Liver (tissue), 9 donors: ENCODE measurements around the gene TTC23L. TPM values are rescaled to one million over a fixed set of nuclear protein-coding genes. Genes with fewer than 3 reads are reported as not detected.

ENCODE experiments used
- DNase-seq: peaks from one replicate; pipeline ENCODE4 v3.0.0-alpha.2; 2017; ENCODE audit warnings: low spot score
- H3K27ac ChIP-seq, 2 donors: one replicate each; pipeline ENCODE4 v1.7.0; 2013; ENCODE audit warnings: inconsistent platforms in 2 of 2, low read length in 2 of 2, control low read depth in 1 of 2, low read depth in 1 of 2, mild to moderate bottlenecking in 1 of 2
- H3K27me3 ChIP-seq, 4 donors: one replicate each; pipeline versions ENCODE4 v1.6.1 to v1.7.0; 2013; ENCODE audit warnings: low read length in 3 of 4, inconsistent platforms in 1 of 4, mild to moderate bottlenecking in 1 of 4, moderate library complexity in 1 of 4; ENCODE audit not compliant: control insufficient read depth in 4 of 4, insufficient read depth in 4 of 4
- H3K36me3 ChIP-seq, 4 donors: one replicate each; pipeline versions ENCODE4 v1.6.1 to v1.7.0; 2013; ENCODE audit warnings: low read length in 3 of 4, mild to moderate bottlenecking in 3 of 4, low read depth in 1 of 4, moderate library complexity in 1 of 4; ENCODE audit not compliant: control insufficient read depth in 4 of 4, insufficient read depth in 3 of 4
- H3K4me1 ChIP-seq, 4 donors: one replicate each; pipeline versions ENCODE4 v1.6.1 to v1.7.0; 2013; ENCODE audit warnings: low read length in 3 of 4, mild to moderate bottlenecking in 3 of 4, moderate library complexity in 1 of 4; ENCODE audit not compliant: control insufficient read depth in 4 of 4, insufficient read depth in 4 of 4
- H3K4me3 ChIP-seq, 3 donors: one replicate each; pipeline versions ENCODE4 v1.6.1 to v1.7.0; 2013; ENCODE audit warnings: low read length in 3 of 3, control low read depth in 1 of 3, low read depth in 1 of 3, mild to moderate bottlenecking in 1 of 3
- H3K9ac ChIP-seq, 2 donors: one replicate each; pipeline ENCODE4 v1.7.0; 2013; ENCODE audit warnings: low read length in 2 of 2, mild to moderate bottlenecking in 2 of 2, moderate library complexity in 2 of 2, control low read depth in 1 of 2, low read depth in 1 of 2
- H3K9me3 ChIP-seq, 4 donors: one replicate each; pipeline versions ENCODE4 v1.6.1 to v1.7.0; 2013; ENCODE audit warnings: low read length in 3 of 4; ENCODE audit not compliant: control insufficient read depth in 4 of 4
- ATF3 ChIP-seq: IDR thresholded peaks from 2 replicates; pipeline ENCODE4 v1.6.1; 2016; ENCODE audit warnings: antibody characterized with exemption
- CTCF ChIP-seq: fragments of 150-350 bp; IDR thresholded peaks from 2 replicates; pipeline ENCODE4 v1.5.1; 2017; ENCODE audit warnings: improper control_type of control experiment, low read depth, low read length; ENCODE audit not compliant: missing input control
- EGR1 ChIP-seq, 2 donors: IDR thresholded peaks; 2 replicates each; pipeline ENCODE4 v1.6.1; 2016 to 2018; ENCODE audit warnings: antibody characterized with exemption in 2 of 2, low read depth in 2 of 2
- FOXA1 ChIP-seq: IDR thresholded peaks from 2 replicates; pipeline ENCODE4 v1.6.1; 2016; ENCODE audit warnings: antibody characterized with exemption
- FOXA2 ChIP-seq: IDR thresholded peaks from 2 replicates; pipeline ENCODE4 v1.6.1; 2016; ENCODE audit warnings: antibody characterized with exemption
- GABPA ChIP-seq, 2 donors: IDR thresholded peaks in 1 of 2; conservative IDR thresholded peaks in 1 of 2; 2 replicates each; pipeline ENCODE4 v1.6.1; 2016; ENCODE audit warnings: antibody characterized with exemption in 2 of 2, mild to moderate bottlenecking in 1 of 2, moderate library complexity in 1 of 2
- HNF4A ChIP-seq, 2 donors: conservative IDR thresholded peaks; 2 replicates each; pipeline ENCODE4 v1.6.1; 2016; ENCODE audit warnings: antibody characterized with exemption in 2 of 2, mild to moderate bottlenecking in 2 of 2
- HNF4G ChIP-seq: IDR thresholded peaks from 2 replicates; pipeline ENCODE4 v1.6.1; 2016; ENCODE audit warnings: antibody characterized with exemption
- JUND ChIP-seq, 2 donors: IDR thresholded peaks; 2 replicates each; pipeline ENCODE4 v1.6.1; 2016; ENCODE audit warnings: antibody characterized with exemption in 2 of 2
- MAX ChIP-seq: IDR thresholded peaks from 2 replicates; pipeline ENCODE4 v1.6.1; 2016; ENCODE audit warnings: antibody characterized with exemption
- NR2F2 ChIP-seq: IDR thresholded peaks from 2 replicates; pipeline ENCODE4 v1.6.1; 2016; ENCODE audit warnings: antibody characterized with exemption
- REST ChIP-seq: IDR thresholded peaks from 2 replicates; pipeline ENCODE4 v1.6.1; 2016; ENCODE audit warnings: antibody characterized with exemption, mild to moderate bottlenecking
- RXRA ChIP-seq, 2 donors: IDR thresholded peaks; 2 replicates each; pipeline ENCODE4 v1.6.1; 2017 to 2018; ENCODE audit warnings: antibody characterized with exemption in 2 of 2, mild to moderate bottlenecking in 1 of 2
- SP1 ChIP-seq: IDR thresholded peaks from 2 replicates; pipeline ENCODE4 v1.6.1; 2018; ENCODE audit warnings: antibody characterized with exemption, mild to moderate bottlenecking
- TAF1 ChIP-seq: conservative IDR thresholded peaks from 2 replicates; pipeline ENCODE4 v1.6.1; 2016; ENCODE audit warnings: antibody characterized with exemption, mild to moderate bottlenecking
- ZBTB33 ChIP-seq: IDR thresholded peaks from 2 replicates; pipeline ENCODE4 v1.6.1; 2016; ENCODE audit warnings: antibody characterized with exemption
- WGBS: extraction: QIAGEN DNeasy Blood & Tissue Kit; methylation state at CpG from one replicate; pipeline ENCODE4 v1.1.7; 2013; 5-methylcytosine and 5-hydroxymethylcytosine counted together
- polyA plus RNA-seq, 2 donors: library from polyadenylated mRNA; stranded (reverse) in 1 of 2; unstranded in 1 of 2; fragments of 200-250 nt in 1 of 2; fragments of >200 nt in 1 of 2; fragmentation: Nextera tagmentation in 1 of 2; extraction: Ambion mirVana in 1 of 2; gene quantifications; one replicate each; pipeline versions ENCODE4 v1.2.1 to v1.2.3, GENCODE V29; 2013 to 2015
- total RNA-seq, 2 donors: library from RNA; depleted of rRNA; stranded (reverse); fragments of >200 nt; gene quantifications; one replicate each; pipeline ENCODE4 v1.2.3, GENCODE V29; 2014
- donor health status: healthy.
- donor health status: healthy.
- donor health status: healthy.
- donor health status: healthy.
- donor health status: healthy.

Gene TTC23L
- total and polyA plus RNA-seq, 4 donors, result 0.03 to 0.19 (median 0.08) TPM; not detected in 1

- Histone ChIP-seq H3K4me1 (no peaks in the 10 kb centered on the region), H3K27ac (no peak overlapping the region), H3K27me3 (no peaks in the 10 kb centered on the region), H3K4me3 (no peak overlapping the region), H3K9ac (no peak overlapping the region), H3K9me3 (no peaks in the 10 kb centered on the region), H3K36me3 (no peaks in the 10 kb centered on the region)
- no peak for DNase-seq
- no peak for TF ChIP-seq NR2F2
- TF ChIP-seq MAX, result no peak
- no peak for TF ChIP-seq HNF4G
- TF ChIP-seq EGR1 (IDR thresholded peaks at IDR 0.05; ENCODE audit: low read depth in 2 of 2), result no peak
- TF ChIP-seq FOXA1, result no peak
- no peak for TF ChIP-seq TAF1
- no peak for TF ChIP-seq CTCF
- 93% methylated on average over 4 of the region's 4 CpGs for WGBS
Observed at GRCh38 chr5:34847552-34847951, 8.6 kb downstream of the TTC23L start.

GRCh38 chr5:34848230-34848629 is 9.3 kb downstream of the TTC23L start:
- no peaks in the 10 kb centered on the region for H3K27me3 ChIP-seq
- WGBS, result 89% methylated on average over 2 of the region's 2 CpGs

More at GRCh38 chr5:34848230-34848629, 9.3 kb downstream of the TTC23L start:
- H3K27ac ChIP-seq, result no peak overlapping the region
- TF ChIP-seq GABPA (IDR thresholded peaks at IDR 0.05 in 1 of 2, conservative IDR thresholded peaks at IDR 0.05 in 1 of 2) (no peak), JUND (IDR thresholded peaks at IDR 0.05) (no peak), REST (no peak), HNF4G (no peak), NR2F2 (no peak), SP1 (no peak), ZBTB33 (no peak), EGR1 (IDR thresholded peaks at IDR 0.05; ENCODE audit: low read depth in 2 of 2) (no peak), RXRA (IDR thresholded peaks at IDR 0.05) (no peak), HNF4A (conservative IDR thresholded peaks at IDR 0.05) (no peak), TAF1 (no peak), CTCF (no peak), MAX (no peak), ATF3 (no peak), FOXA2 (no peak)
- H3K9me3 ChIP-seq, result no peaks in the 10 kb centered on the region
- no peak overlapping the region for H3K9ac ChIP-seq
- no peaks in the 10 kb centered on the region for H3K36me3 ChIP-seq
- H3K4me3 ChIP-seq, result no peak overlapping the region
- DNase-seq, result no peak
- H3K4me1 ChIP-seq, result no peaks in the 10 kb centered on the region
